A673 (cell line): ENCODE results near the gene CDH23. TPM values are rescaled to one million over a fixed set of nuclear protein-coding genes. Genes with fewer than 3 reads are reported as not detected.

ENCODE experiments used
- BruUV-seq: library from RNA; stranded (reverse); fragments of 400-500 nt; replicated peaks from 2 replicates; lab custom pipeline; 2021; lab: Mats Ljungman, UMichigan
- CTCF ChIA-PET: fragments of 300-600 bp; sonication (Branson Sonifier 250); formaldehyde crosslinking; loops from one replicate; lab custom pipeline; 2022; ENCODE audit warnings: antibody characterized with exemption; lab: Charles Lee
- POLR2A ChIA-PET: fragments of 300-600 bp; sonication (Branson Sonifier 250); formaldehyde crosslinking; loops from one replicate; lab custom pipeline; 2022; ENCODE audit warnings: antibody characterized with exemption; ENCODE audit not compliant: low non-redundant PET; lab: Charles Lee
- DNase-seq: peaks from one replicate; pipeline ENCODE4 v3.0.0-alpha.2; 2015; ENCODE audit warnings: low spot score
- H3K27ac ChIP-seq: fragments of 200-600 bp; sonication (generic); 2 replicates; pipeline ENCODE4 v1.5.1; 2016; ENCODE audit warnings: mixed run types, low read depth, mild to moderate bottlenecking, mixed read lengths, antibody characterized with exemption, low read length; ENCODE audit not compliant: poor library complexity, severe bottlenecking
- H3K27me3 ChIP-seq: fragments of 200-600 bp; sonication (generic); replicated peaks from 2 replicates; pipeline ENCODE4 v1.6.1; 2017; ENCODE audit warnings: mixed run types, low read depth, mild to moderate bottlenecking, mixed read lengths, antibody characterized with exemption, low read length; ENCODE audit not compliant: insufficient read depth, poor library complexity
- H3K36me3 ChIP-seq: fragments of 200-600 bp; sonication (generic); 2 replicates; pipeline ENCODE4 v1.6.1; 2016; ENCODE audit warnings: mixed run types, mild to moderate bottlenecking, mixed read lengths, antibody characterized with exemption, low read length; ENCODE audit not compliant: insufficient read depth, poor library complexity, severe bottlenecking
- H3K4me1 ChIP-seq: fragments of 200-600 bp; sonication (generic); 2 replicates; pipeline ENCODE4 v1.6.1; 2017; ENCODE audit warnings: mixed run types, mild to moderate bottlenecking, mixed read lengths, antibody characterized with exemption, low read length; ENCODE audit not compliant: insufficient read depth, poor library complexity, severe bottlenecking
- H3K4me3 ChIP-seq: fragments of 200-600 bp; sonication (generic); 2 replicates; pipeline ENCODE4 v1.5.1; 2016; ENCODE audit warnings: low read depth, mixed run types, mild to moderate bottlenecking, mixed read lengths, low read length; ENCODE audit not compliant: poor library complexity, severe bottlenecking
- H3K9me3 ChIP-seq: fragments of 200-600 bp; sonication (generic); 2 replicates; pipeline ENCODE4 v1.6.1; 2016; ENCODE audit warnings: mixed run types, low read depth, mild to moderate bottlenecking, mixed read lengths, antibody characterized with exemption, low read length; ENCODE audit not compliant: poor library complexity, severe bottlenecking
- EZH2 ChIP-seq: fragments of 200-600 bp; sonication (generic); IDR thresholded peaks from 2 replicates; pipeline ENCODE4 v1.6.1; 2017; ENCODE audit warnings: borderline replicate concordance, low read depth, mild to moderate bottlenecking, mixed read lengths, antibody characterized with exemption, low read length; ENCODE audit not compliant: poor library complexity, severe bottlenecking
- intact Hi-C: fragments of 100-400 bp; cut with micrococcal nuclease; formaldehyde crosslinking; loops from one replicate; pipeline ENCODE4 v1.10.0; 2022; ENCODE audit not compliant: unreplicated experiment
- total RNA-seq: library from RNA; stranded (reverse); gene quantifications from 2 replicates; pipeline ENCODE4 v1.2.3, GENCODE V29; 2021
- TF ChIP-seq, protein P1 (sequence below): fragments of 300-800, 200-600 bp; sonication (generic); conservative IDR thresholded peaks from 2 replicates; pipeline ENCODE4 v1.5.1; 2017; ENCODE audit warnings: low read depth, mild to moderate bottlenecking, antibody characterized with exemption, low read length, moderate library complexity, mixed read lengths

CDH23 gene
- total RNA-seq, 1 experiment from 2014 or later = 49.7 TPM

DNA sequence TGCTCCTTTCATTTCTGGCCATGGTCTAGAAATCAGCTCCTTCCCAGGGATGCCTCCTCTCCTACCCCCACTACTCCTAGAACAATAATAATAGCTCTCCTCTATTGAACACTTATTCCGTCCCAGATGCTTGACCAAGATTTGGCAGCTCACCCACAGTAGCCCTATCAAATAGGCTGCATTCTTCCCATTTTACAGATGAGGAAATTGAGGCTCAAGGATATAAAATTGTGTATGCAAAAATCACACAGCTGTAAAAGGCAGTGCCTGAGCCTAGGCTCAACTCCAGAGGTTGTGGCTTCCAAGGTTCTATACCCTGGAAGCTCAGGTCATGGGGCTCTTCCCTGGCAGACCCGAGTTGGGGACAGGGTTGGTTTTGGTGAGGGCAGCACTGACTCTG lies 240.6 kb downstream of the CDH23 start:
- intact Hi-C loops = no loop called here
- no TSS peak for BruUV-seq
- CTCF ChIA-PET = no interaction called here
- DNase-seq = no peak
- TF ChIP-seq, protein P1, sequence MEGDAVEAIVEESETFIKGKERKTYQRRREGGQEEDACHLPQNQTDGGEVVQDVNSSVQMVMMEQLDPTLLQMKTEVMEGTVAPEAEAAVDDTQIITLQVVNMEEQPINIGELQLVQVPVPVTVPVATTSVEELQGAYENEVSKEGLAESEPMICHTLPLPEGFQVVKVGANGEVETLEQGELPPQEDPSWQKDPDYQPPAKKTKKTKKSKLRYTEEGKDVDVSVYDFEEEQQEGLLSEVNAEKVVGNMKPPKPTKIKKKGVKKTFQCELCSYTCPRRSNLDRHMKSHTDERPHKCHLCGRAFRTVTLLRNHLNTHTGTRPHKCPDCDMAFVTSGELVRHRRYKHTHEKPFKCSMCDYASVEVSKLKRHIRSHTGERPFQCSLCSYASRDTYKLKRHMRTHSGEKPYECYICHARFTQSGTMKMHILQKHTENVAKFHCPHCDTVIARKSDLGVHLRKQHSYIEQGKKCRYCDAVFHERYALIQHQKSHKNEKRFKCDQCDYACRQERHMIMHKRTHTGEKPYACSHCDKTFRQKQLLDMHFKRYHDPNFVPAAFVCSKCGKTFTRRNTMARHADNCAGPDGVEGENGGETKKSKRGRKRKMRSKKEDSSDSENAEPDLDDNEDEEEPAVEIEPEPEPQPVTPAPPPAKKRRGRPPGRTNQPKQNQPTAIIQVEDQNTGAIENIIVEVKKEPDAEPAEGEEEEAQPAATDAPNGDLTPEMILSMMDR = no peak
- no peak for TF ChIP-seq EZH2
- no peaks in the 10 kb centered on the region for H3K36me3 ChIP-seq
- POLR2A ChIA-PET = no interaction called here
- H3K27ac ChIP-seq = no peak overlapping the region
- H3K9me3 ChIP-seq = no peaks in the 10 kb centered on the region
- no peak overlapping the region for H3K4me3 ChIP-seq
- no peaks in the 10 kb centered on the region for H3K4me1 ChIP-seq
- no peaks in the 10 kb centered on the region for H3K27me3 ChIP-seq

DNA sequence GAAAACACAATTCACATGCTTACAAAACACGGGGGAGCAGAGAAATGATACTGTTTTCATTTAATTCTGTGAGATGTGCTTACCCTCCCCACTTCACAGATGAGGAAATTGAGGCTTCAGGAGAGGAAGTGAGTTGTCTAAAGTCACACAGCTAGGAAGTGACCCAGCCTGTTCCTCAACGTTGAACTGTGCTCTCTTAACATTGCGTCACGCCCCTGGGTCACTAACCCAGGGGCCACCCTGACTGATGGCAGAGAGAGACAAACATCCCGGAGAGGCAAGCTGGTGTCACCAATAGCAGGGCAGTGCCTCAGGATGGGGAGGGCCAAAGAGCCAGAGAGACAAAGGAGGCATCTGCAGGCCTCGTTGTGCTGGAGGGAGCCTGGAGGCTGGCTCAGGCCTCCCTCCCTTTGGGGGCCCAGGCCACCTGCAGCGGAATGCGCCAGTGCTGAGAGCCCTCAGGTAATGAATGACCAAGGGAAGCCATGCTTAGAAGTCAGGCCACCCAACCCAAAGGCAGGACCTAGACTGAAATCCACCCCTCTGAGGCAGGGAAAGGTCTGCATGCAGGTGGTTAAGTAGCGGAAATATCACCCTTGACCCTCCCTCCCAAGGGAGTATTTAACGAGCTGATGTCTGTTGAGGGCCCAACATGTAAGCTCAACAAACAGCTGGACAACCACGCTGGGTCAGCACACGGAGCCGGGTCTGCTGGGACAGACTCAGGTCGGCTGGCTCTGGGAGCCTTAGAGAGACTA lies 241.5 kb downstream of the CDH23 start:
- no peak for DNase-seq
- Histone ChIP-seq H3K27ac (no peak overlapping the region), H3K9me3 (no peaks in the 10 kb centered on the region), H3K4me1 (no peaks in the 10 kb centered on the region), H3K27me3 (no peaks in the 10 kb centered on the region), H3K36me3 (no peaks in the 10 kb centered on the region), H3K4me3 (no peak overlapping the region)
- ChIA-PET CTCF (no interaction called here), POLR2A (no interaction called here)
- intact Hi-C loops = no loop called here
- TF ChIP-seq, protein P1 = no peak
- no peak for TF ChIP-seq EZH2
- BruUV-seq = no TSS peak

DNA sequence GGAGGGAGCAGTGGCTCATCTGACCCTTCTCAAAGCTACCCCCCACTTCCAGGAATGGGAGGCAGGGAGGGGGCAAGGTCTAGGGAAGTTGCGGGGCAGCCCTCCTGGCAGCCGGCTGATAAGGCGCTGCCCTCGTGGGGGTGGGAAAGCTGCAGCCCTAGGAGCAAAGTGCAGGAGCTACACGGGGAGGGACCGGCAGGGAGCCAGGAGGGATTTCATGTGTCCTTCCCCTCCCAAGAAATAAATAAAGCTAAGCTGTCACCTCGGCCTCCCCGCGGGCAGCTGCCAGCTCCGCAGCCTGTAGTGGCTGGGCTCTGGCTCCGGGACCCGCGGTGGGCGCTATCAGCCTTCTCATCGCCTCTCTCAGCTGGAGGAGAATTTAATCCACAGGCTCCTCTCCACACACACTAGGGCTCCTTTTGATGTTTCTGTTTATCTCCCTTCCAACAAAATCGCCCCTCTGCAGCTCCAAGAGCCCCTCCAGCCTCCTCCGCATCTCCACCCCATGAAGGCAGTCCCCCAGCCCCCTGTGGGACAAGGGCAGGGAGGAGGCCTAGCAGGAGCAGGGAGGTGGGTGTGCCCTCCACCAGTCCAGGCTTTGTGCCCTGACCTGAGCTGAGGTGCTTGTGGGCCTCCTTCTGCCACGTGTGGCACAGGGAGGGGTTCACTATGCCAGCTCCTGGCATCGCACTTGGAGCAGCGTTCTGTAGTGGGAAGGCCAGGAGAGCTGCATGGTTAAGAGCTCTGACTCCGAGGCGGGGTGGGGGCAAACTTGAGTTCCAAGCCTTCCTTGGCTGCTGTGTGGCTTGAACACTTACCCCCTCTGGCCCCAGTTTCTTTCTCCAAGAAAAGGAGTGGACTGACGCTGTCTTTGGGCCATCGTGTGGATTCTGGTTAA lies 242.4 kb downstream of the CDH23 start:
- BruUV-seq = no TSS peak
- TF ChIP-seq, protein P1 = no peak
- Histone ChIP-seq H3K4me3 (no peak overlapping the region), H3K36me3 (no peaks in the 10 kb centered on the region), H3K27me3 (no peaks in the 10 kb centered on the region), H3K4me1 (no peaks in the 10 kb centered on the region), H3K27ac (no peak overlapping the region), H3K9me3 (no peaks in the 10 kb centered on the region)
- ChIA-PET CTCF (no interaction called here), POLR2A (no interaction called here)
- DNase-seq = no peak
- intact Hi-C loops = no loop called here
